Astrocyte of the spinal cord (primary cell): Measurements from ENCODE around the gene CREBBP.

Experiments used
- DNase-seq: peaks from one replicate; pipeline ENCODE4 v3.0.0; 2011; ENCODE audit warnings: low read depth, low spot score
- H3K4me3 ChIP-seq: 2 replicates; pipeline ENCODE4 v1.5.1; 2011; ENCODE audit warnings: low read depth, mild to moderate bottlenecking, low read length, moderate library complexity
- in situ Hi-C: cut with HindIII; loops from 2 replicates; pipeline ENCODE4 v1.10.0; 2017; ENCODE audit warnings: low sequenced_read_pairs
- TF ChIP-seq, protein P1 (sequence below): IDR thresholded peaks from 2 replicates; pipeline ENCODE4 v1.5.1; 2012; ENCODE audit warnings: low read depth, mild to moderate bottlenecking, low read length, inconsistent platforms

The CREBBP gene

DNA sequence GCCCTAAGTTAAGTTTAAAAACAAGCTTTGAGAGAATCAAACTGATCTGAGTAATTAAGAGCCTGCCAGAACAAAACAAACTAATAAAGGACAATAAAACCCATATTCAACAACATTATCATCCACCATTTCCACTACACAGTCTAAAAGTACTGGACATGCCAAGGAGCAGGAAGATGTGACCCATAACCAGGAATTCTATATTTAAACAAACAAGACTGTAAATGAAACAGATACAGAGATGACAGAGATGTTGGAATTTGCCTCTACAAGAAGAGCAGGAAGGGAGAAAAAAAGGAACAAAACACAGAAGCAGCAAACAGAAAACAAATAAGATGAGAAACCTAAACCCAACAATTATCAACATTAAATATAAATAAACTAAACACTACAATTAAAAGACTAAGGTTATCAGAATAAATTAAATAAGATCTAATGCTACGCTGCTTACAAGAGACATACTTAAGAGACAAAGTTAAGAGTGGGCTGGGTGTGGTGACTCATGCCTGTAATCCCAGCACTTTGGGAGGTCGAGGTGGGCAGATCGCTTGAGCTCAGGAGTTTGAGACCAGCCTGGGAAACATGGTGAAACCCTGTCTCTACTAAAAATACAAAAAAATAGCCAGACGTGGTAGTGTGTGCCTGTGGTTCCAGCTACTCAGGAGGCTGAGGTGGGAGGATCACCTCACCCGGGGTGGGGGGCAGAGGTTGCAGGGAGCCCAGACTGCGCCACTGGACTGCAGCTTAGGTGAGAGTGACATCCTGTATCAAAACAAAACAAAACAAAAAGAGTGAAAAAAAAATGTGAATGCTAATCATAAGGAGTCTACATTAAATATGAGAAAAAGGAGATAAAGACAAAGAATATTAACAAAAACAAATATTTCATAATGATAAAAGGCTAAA lies 50.6 kb downstream of the CREBBP start:
- DNase-seq = no peak
- TF ChIP-seq, protein P1, sequence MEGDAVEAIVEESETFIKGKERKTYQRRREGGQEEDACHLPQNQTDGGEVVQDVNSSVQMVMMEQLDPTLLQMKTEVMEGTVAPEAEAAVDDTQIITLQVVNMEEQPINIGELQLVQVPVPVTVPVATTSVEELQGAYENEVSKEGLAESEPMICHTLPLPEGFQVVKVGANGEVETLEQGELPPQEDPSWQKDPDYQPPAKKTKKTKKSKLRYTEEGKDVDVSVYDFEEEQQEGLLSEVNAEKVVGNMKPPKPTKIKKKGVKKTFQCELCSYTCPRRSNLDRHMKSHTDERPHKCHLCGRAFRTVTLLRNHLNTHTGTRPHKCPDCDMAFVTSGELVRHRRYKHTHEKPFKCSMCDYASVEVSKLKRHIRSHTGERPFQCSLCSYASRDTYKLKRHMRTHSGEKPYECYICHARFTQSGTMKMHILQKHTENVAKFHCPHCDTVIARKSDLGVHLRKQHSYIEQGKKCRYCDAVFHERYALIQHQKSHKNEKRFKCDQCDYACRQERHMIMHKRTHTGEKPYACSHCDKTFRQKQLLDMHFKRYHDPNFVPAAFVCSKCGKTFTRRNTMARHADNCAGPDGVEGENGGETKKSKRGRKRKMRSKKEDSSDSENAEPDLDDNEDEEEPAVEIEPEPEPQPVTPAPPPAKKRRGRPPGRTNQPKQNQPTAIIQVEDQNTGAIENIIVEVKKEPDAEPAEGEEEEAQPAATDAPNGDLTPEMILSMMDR = no peak
- in situ Hi-C loops = no loop called here
- H3K4me3 ChIP-seq = no peak overlapping the region

GRCh38 chr16:3825940-3826339 lies 54.6 kb downstream of the CREBBP start:
- DNase-seq = no peak
- TF ChIP-seq, protein P1 = no peak
- in situ Hi-C loops = no loop called here
- no peak overlapping the region for H3K4me3 ChIP-seq

DNA sequence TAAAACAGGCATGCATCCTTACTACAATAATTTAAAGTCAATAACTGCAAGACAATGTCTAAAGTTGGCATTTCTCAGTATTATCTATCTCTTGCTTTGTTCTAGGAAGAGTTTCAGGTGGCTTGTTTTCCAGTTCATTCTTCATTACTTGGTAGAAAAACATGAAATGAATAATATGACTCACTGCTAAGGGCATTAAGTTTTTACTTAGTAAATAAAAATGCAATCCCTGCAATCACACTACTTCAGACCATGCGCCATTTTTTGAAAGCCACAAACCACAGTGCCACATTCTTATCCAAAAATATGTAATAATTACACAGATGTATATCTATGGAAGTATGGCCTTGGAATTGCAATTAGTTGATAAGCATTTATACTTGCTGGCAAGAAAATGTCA lies 55.4 kb downstream of the CREBBP start:
- TF ChIP-seq, protein P1 = no peak
- no peak overlapping the region for H3K4me3 ChIP-seq
- in situ Hi-C loops = no loop called here
- DNase-seq = peak; percentile 53

DNA sequence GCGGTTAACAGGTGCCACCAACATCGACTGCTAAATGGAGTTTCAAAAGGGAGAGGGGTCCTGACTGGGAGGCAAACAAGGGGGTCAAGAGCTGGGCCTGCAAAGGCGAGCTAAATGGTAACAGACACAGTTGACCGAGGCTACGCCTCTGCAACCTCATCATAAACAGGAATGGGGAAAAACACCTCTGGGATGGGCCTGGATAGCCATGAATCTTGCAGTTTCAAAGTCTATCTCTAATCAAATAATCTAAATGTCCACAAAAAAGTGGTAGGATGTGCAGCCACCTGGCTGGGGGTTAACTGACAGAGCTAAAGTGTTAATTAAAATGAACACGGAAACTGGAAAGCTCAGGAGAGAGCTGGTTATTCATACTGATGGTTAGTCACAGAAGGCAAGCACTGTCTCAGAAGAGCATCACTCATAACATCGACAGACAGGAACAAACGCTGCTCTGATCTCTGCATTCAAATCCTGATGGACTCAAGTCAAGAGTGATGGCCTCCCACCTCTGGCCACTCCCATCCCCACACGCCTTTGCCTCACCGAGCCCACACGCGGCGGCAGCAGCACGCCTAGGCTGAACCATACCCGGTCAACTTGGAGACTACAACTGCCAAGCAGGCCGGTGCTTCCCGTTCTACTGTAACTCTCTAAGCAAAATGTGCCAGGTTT lies 56.3 kb downstream of the CREBBP start:
- in situ Hi-C loops = no loop called here
- no peak overlapping the region for H3K4me3 ChIP-seq
- DNase-seq = no peak
- TF ChIP-seq, protein P1 = no peak

- H3K4me3 ChIP-seq = no peak overlapping the region
- no peak for DNase-seq
- in situ Hi-C loops = no loop called here
- TF ChIP-seq, protein P1 = no peak
Observed at GRCh38 chr16:3823427-3823826, 57.1 kb downstream of the CREBBP start.

DNA sequence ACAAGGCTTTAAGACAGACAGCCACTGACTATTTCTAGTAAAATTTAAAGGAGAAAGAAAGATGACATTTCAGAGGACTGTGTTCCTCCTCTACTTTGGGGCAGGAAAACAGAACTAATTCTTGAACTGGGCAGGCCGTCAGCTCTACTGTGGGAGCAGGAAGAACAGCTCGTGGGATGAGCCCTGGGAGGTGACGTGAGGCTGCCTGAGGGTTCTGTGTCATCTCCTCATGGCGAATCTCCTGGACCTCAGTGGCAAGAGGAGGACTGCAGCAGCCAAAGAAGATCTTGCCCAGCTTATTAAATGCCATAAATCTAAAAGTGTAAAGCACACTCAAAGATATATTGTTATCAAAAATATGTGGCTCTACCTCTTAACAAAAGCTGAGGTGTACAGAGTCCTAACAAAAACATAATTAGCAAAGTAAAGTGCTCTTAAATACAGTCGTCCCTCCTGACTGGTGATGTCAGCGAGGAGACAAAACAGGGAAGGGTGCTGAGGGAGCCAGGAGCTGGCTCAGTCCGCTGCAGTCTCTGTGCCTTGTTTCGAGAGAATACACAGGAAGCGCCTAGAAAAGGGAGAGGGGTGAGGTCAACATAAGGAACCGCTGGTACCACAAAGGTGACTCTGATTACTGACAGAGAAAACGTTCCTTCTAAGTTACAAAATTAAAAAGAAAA lies 58.0 kb downstream of the CREBBP start:
- no peak overlapping the region for H3K4me3 ChIP-seq
- DNase-seq = no peak
- TF ChIP-seq, protein P1 = no peak
- in situ Hi-C loops = no loop called here
